GM18502 (cell line): Measurements from ENCODE around the gene SYDE1.

ENCODE experiments used
- ATAC-seq: cut with Tn5 transposase; IDR thresholded peaks from one replicate; pipeline ENCODE4 v1.9.1; 2021; ENCODE audit warnings: mild to moderate bottlenecking; ENCODE audit not compliant: unreplicated experiment, poor library complexity

SYDE1 gene

GRCh38 chr19:15159251-15159650 is 52.0 kb downstream of the SYDE1 start:
- ATAC-seq = no peak

- no peak for ATAC-seq
These were observed 54.1 kb downstream of the SYDE1 start for GRCh38 chr19:15161028-15161984.
